Measurements from ENCODE around the gene KRTAP9-9. TPM values are rescaled to one million over a fixed set of nuclear protein-coding genes. Genes with fewer than 3 reads are reported as not detected.
A peak's percentile ranks its signal among the peaks of the same experiment; 100 is the strongest.

KRTAP9-9 gene
- total and polyA plus RNA-seq, 8 donors, result not detected

GRCh38 chr17:41284043-41284442 is 28.9 kb downstream of the KRTAP9-9 start:
- WGBS, 5 donors, result 37 to 55% (median 48%) methylated on average over 3 of the region's 3 CpGs
- Histone ChIP-seq H3K36me3 (no peaks in the 10 kb centered on the region), H3K4me1 (no peaks in the 10 kb centered on the region), H3K9me3 (peaks cover 0 to 4% (median 0%) of the 10 kb centered on the region in 4 donors), H3K27me3 (peaks cover 0 to 18% (median 0%) of the 10 kb centered on the region in 3 donors), H3K27ac (no peak overlapping the region), H3K4me3 (no peak overlapping the region)
- TF ChIP-seq POLR2AphosphoS5 (IDR thresholded peaks at IDR 0.05) (no peak), EP300 (IDR thresholded peaks at IDR 0.05) (no peak), POLR2A (IDR thresholded peaks at IDR 0.05) (no peak)
- intact Hi-C loops (cut with DNase I; ENCODE audit: low total_unique reads), result no loop called here
- no peak for DNase-seq

- Histone ChIP-seq H3K4me3 (no peak overlapping the region), H3K27me3 (peaks cover 0 to 18% (median 0%) of the 10 kb centered on the region in 3 donors), H3K9me3 (peaks cover 0 to 4% (median 0%) of the 10 kb centered on the region in 4 donors), H3K27ac (no peak overlapping the region), H3K36me3 (no peaks in the 10 kb centered on the region), H3K4me1 (no peaks in the 10 kb centered on the region)
- no peak for TF ChIP-seq POLR2AphosphoS5 (IDR thresholded peaks at IDR 0.05)
- no peak for TF ChIP-seq POLR2A (IDR thresholded peaks at IDR 0.05)
- no peak for TF ChIP-seq CTCF (IDR thresholded peaks at IDR 0.05)
- TF ChIP-seq EP300 (IDR thresholded peaks at IDR 0.05), result no peak
- intact Hi-C loops (cut with DNase I; ENCODE audit: low total_unique reads), result no loop called here
- DNase-seq, result no peak
- 20 to 35% (median 31%) methylated on average over 2 of the region's 2 CpGs for WGBS, 5 donors
Observed at GRCh38 chr17:41284546-41284945, 29.4 kb downstream of the KRTAP9-9 start.

GRCh38 chr17:41287050-41287449 is 31.9 kb downstream of the KRTAP9-9 start:
- TF ChIP-seq CTCF (IDR thresholded peaks at IDR 0.05) (no peak), EP300 (IDR thresholded peaks at IDR 0.05) (no peak), POLR2A (IDR thresholded peaks at IDR 0.05) (no peak), POLR2AphosphoS5 (IDR thresholded peaks at IDR 0.05) (no peak)
- Histone ChIP-seq H3K36me3 (no peaks in the 10 kb centered on the region), H3K27me3 (peaks cover 0 to 8% (median 3%) of the 10 kb centered on the region in 3 donors), H3K4me3 (no peak overlapping the region), H3K9me3 (no peaks in the 10 kb centered on the region), H3K27ac (no peak overlapping the region), H3K4me1 (no peaks in the 10 kb centered on the region)
- no peak for DNase-seq
- WGBS, 5 donors, result 67 to 78% (median 75%) methylated on average over 3 of the region's 3 CpGs
- intact Hi-C loops (cut with DNase I; ENCODE audit: low total_unique reads), result no loop called here

GRCh38 chr17:41294016-41294415 is 38.8 kb downstream of the KRTAP9-9 start:
- WGBS, 5 donors, result 72 to 91% (median 81%) methylated on average over 1 of the region's 1 CpG
- no peaks in the 10 kb centered on the region for H3K9me3 ChIP-seq
- no peak overlapping the region for H3K4me3 ChIP-seq
- DNase-seq, result no peak
- no peak overlapping the region for H3K27ac ChIP-seq
- no peak for TF ChIP-seq POLR2A (IDR thresholded peaks at IDR 0.05)
- TF ChIP-seq CTCF (IDR thresholded peaks at IDR 0.05), result no peak
- no peak for TF ChIP-seq EP300 (IDR thresholded peaks at IDR 0.05)
- TF ChIP-seq POLR2AphosphoS5 (IDR thresholded peaks at IDR 0.05), result no peak
- H3K36me3 ChIP-seq, result no peaks in the 10 kb centered on the region
- no peaks in the 10 kb centered on the region for H3K4me1 ChIP-seq
- H3K27me3 ChIP-seq, result peaks cover 0 to 12% (median 8%) of the 10 kb centered on the region in 3 donors
- intact Hi-C loops (cut with DNase I; ENCODE audit: low total_unique reads), result no loop called here

GRCh38 chr17:41296846-41297245 is 41.7 kb downstream of the KRTAP9-9 start:
- DNase-seq, result peak in 1 of 2 donors; percentile 27
- intact Hi-C loops (cut with DNase I; ENCODE audit: low total_unique reads), result no loop called here
- no peak overlapping the region for H3K4me3 ChIP-seq
- no peak for TF ChIP-seq EP300 (IDR thresholded peaks at IDR 0.05)
- no peak for TF ChIP-seq POLR2A (IDR thresholded peaks at IDR 0.05)
- TF ChIP-seq CTCF (IDR thresholded peaks at IDR 0.05), result no peak
- no peak for TF ChIP-seq POLR2AphosphoS5 (IDR thresholded peaks at IDR 0.05)
- no peaks in the 10 kb centered on the region for H3K4me1 ChIP-seq
- peaks cover 0 to 10% (median 5%) of the 10 kb centered on the region in 3 donors for H3K27me3 ChIP-seq
- H3K9me3 ChIP-seq, result no peaks in the 10 kb centered on the region
- 50 to 76% (median 69%) methylated on average over 1 of the region's 1 CpG for WGBS, 5 donors
- H3K36me3 ChIP-seq, result no peaks in the 10 kb centered on the region
- no peak overlapping the region for H3K27ac ChIP-seq
